Measurements from ENCODE around the gene ATG9B.

DNA sequence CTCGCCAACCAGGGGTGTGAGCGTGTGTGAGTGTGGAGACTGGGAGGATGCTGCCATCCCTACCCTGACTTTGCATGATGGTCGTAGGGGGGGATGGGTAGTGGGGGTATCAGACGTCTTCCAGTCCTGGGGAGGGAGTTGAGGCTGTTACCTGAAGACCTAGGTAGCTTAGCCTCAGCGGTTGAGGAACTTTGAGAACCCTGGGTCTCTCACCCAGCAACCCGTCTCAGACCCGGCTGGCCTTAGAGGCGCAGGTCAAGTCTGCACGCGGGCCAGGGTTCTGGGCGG lies 37.8 kb upstream of the ATG9B start:
- TF ChIP-seq, protein P1, sequence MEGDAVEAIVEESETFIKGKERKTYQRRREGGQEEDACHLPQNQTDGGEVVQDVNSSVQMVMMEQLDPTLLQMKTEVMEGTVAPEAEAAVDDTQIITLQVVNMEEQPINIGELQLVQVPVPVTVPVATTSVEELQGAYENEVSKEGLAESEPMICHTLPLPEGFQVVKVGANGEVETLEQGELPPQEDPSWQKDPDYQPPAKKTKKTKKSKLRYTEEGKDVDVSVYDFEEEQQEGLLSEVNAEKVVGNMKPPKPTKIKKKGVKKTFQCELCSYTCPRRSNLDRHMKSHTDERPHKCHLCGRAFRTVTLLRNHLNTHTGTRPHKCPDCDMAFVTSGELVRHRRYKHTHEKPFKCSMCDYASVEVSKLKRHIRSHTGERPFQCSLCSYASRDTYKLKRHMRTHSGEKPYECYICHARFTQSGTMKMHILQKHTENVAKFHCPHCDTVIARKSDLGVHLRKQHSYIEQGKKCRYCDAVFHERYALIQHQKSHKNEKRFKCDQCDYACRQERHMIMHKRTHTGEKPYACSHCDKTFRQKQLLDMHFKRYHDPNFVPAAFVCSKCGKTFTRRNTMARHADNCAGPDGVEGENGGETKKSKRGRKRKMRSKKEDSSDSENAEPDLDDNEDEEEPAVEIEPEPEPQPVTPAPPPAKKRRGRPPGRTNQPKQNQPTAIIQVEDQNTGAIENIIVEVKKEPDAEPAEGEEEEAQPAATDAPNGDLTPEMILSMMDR (IDR thresholded peaks at IDR 0.05 in 8 of 11, conservative IDR thresholded peaks at IDR 0.05 in 3 of 11), result no peak
- TF ChIP-seq POLR2AphosphoS5 (IDR thresholded peaks at IDR 0.05), result no peak
